Subcutaneous adipose tissue (tissue), 4 donors: ENCODE measurements around the gene STMN1. TPM values are rescaled to one million over a fixed set of nuclear protein-coding genes. Genes with fewer than 3 reads are reported as not detected.

ENCODE experiments used
- CTCF ChIP-seq: fragments of 450-650 bp; IDR thresholded peaks from one replicate; pipeline ENCODE4 v1.5.1; 2016; ENCODE audit warnings: low read depth, mild to moderate bottlenecking, control low read depth, antibody characterized with exemption, moderate library complexity
- small RNA-seq: library from RNA; depleted of rRNA; stranded (forward); fragments of <200 nt; gene quantifications from one replicate; pipeline ENCODE3, GENCODE V24; 2016
- total RNA-seq, 4 donors: library from RNA; depleted of rRNA; stranded (reverse); fragments of >200 nt; gene quantifications; one replicate each; pipeline ENCODE4 v1.1.0, GENCODE V29; 2016

STMN1 gene
- total RNA-seq, 4 donors from 2014 or later: 20.3 to 89.6 (median 32.0) TPM

GRCh38 chr1:25856856-25857255 is 49.4 kb downstream of the STMN1 start:
- no peak for TF ChIP-seq CTCF

GRCh38 chr1:25854554-25854953 is 51.7 kb downstream of the STMN1 start:
- TF ChIP-seq CTCF: no peak

Small RNAs within 50 kb of the gene (small RNA-seq; reads per million reads assigned to genes)
- gene AL033528.1 (not detected), gene RF00019 (0.49 reads per million), gene SNRPFP2 (not detected)

Other genes with a start within 250 kb of the STMN1 start
- 10 to 100 TPM; 20.9 to 52.0 (median 25.2) TPM for gene SELENON, start 106.2 kb downstream of the STMN1 start, total RNA-seq
- 10 to 100 TPM; 53.6 to 89.5 (median 60.4) TPM for gene MTFR1L, start 86.5 kb downstream of the STMN1 start, total RNA-seq
- 1 to 10 TPM in 1 of 4 donors, not detected in 3; 1.9 TPM for gene AUNIP, start 47.0 kb downstream of the STMN1 start, total RNA-seq
- 1 to 10 TPM; 2.3 to 5.3 (median 3.8) TPM for gene PAQR7, start 30.7 kb downstream of the STMN1 start, total RNA-seq
- 10 to 100 TPM in 1 of 4 donors, 1 to 10 TPM in 3; 6.7 to 12.6 (median 9.1) TPM for gene PAFAH2, start 91.6 kb upstream of the STMN1 start, total RNA-seq
- gene EXTL1, start 115.4 kb upstream of the STMN1 start, total RNA-seq: not detected
- gene SLC30A2, start 139.7 kb upstream of the STMN1 start, total RNA-seq: under 1 TPM in 1 of 4 donors, not detected in 3; 0.22 TPM
- 1 to 10 TPM in 3 of 4 donors, under 1 TPM in 1; 0.51 to 1.6 (median 1.2) TPM for gene TRIM63, start 161.2 kb upstream of the STMN1 start, total RNA-seq
- 1 to 10 TPM; 5.8 to 9.3 (median 8.3) TPM for gene PDIK1L, start 205.4 kb upstream of the STMN1 start, total RNA-seq